NCI-H82 (cell line): ENCODE results near the gene ADGRL1.
"Not testable (repeated sequence)": the region's sequence is repeated elsewhere in the genome, so short reads cannot be mapped to it uniquely, and the experiment has no call there.

Experiments
- DNase-seq: peaks from one replicate; lab custom pipeline; 2025; lab: John Stamatoyannopoulos, UW

The ADGRL1 gene

DNA sequence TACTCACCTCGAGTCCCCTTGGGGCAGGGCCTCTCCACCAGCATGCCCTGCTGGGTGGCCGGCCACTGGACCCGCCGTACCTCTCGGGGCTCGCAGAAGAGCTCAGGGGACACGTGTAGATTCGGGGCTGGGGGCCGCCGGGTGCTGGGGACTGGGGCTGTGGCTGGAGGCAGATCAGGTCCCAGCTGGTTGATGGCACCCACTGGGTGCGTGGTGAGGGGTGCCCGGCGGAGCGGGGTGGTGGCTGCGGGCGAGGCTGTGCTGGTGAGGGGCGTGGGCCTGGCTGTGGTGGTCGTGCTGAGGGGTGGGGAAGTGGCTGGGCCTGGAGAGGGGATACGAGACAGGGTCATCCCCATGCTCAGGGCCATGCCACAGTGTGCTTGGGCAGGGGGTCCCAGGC lies 44.7 kb downstream of the ADGRL1 start:
- DNase-seq: no peak

- no peak for DNase-seq
Observed at GRCh38 chr19:14160017-14160703, 45.8 kb downstream of the ADGRL1 start.

GRCh38 chr19:14159059-14159458 lies 46.9 kb downstream of the ADGRL1 start:
- DNase-seq: no peak

DNA sequence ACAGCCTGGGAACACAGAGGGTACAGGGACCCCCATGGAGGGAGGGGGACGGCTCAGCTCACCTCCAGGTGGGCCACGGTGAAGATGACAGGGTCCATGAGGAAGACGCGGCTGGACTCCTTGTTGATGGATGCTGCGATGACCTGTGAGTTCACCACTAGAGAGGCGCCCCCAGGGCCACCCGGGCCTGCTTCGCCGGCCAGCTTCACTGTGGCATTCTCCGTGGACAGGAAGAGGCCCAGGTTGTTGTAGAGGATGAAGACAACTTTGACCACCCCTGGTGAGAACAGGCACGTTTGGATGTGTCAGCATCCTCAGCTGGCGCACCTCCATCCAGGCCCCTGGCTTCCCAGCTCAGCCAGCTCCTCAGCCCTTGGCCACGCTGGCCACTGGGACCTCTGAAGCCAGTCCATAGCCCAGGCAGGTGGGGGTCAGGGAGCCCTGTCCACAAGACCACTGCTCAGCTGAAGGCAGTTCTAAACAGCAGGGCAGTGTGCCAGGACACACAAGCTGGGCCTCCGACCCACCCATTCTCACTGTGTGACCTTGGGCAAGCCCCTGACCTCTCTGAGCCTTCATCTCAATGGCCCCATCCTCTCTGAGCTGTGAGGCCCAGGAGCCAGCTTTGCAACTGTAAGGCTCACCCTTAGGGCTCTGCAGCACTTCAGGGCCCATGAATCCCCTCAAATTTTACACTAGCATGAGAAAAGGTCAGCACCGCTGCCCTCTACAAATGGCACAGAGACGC lies 47.5 kb downstream of the ADGRL1 start:
- no peak for DNase-seq

GRCh38 chr19:14156971-14157717 lies 48.8 kb downstream of the ADGRL1 start:
- DNase-seq: no peak

DNA sequence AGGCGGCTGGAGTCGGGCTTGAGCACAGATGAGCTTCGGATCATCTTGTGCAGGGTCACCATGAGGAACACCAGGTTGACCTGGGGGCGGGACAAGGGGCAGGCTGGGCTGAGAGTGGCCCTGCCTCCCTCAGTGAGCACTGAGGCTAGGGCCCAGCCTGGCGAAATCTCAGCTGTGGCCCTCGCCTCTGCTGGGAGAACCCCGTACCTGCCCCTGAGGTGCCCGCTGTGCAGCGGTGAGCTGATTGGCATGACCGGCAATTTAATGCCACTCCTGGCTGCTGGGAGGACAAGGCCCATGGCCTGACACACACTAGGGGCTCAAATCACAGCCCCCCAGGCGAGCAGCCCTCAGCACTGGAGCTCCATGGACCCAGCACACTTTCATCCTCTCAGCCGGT lies 49.8 kb downstream of the ADGRL1 start:
- DNase-seq: no peak

DNA sequence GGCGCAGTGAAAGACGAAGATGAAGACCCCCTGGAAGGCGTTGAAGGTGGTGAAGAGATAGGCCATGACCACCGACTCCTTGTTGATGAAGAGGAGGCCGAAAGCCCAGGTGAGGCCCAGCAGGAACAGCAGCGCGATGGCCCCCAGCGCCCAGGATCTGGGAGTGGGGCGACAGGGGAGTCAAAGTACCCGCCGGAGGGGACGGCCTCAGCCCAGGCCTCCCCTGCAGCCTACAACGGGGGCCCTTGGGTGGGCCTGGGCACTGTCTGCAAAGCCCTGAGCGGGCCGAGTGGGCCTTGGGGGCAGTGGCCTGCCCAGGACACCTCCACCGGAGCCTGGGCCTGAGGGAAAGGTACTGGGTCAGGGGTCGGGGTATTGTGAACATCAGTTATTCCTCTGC lies 50.6 kb downstream of the ADGRL1 start:
- DNase-seq: no peak

GRCh38 chr19:14152713-14153112 lies 53.3 kb downstream of the ADGRL1 start:
- DNase-seq: no peak

- no peak for DNase-seq
Observed at GRCh38 chr19:14150770-14151661, 55.0 kb downstream of the ADGRL1 start.

DNA sequence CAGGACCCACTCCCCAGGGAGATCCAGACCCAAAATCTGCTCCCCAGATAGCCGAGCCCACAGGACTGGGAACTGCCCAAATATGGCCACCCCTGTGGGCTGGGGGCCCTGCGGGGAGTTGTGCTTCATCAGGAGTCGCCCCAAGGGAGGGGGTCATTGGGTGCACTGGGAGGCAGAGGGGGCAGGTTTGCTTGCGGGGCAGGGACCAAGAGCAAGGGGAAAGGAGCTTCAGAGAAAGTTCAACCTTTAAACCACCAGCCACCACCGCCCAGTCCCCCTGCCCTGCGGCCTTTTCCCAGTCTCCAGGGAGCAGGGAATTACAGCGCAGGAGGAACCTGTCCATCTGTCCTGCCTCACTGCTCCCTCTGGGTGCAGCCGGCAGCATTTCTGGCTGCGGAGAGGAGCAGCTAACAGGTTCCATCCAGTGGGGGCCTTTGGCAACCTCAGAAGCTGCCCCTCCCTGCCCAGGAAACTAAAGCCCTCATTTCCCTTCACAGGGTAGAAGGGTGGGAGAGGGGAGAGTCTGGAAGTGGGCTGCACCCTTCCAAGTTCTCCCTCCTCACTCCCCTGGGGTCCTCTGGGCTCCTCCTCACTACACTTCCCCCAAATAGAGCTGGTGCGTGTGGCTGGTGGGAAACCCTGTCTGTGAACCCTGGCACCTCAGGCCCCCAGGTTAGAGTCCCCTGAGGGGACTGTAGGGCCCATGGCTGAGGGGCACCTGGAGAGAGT lies 55.8 kb downstream of the ADGRL1 start:
- DNase-seq: peak; percentile 86

- no peak for DNase-seq
Observed at GRCh38 chr19:14149509-14149994, 56.4 kb downstream of the ADGRL1 start.

- DNase-seq: no peak
Observed at GRCh38 chr19:14148751-14149410, 57.1 kb downstream of the ADGRL1 start.

DNA sequence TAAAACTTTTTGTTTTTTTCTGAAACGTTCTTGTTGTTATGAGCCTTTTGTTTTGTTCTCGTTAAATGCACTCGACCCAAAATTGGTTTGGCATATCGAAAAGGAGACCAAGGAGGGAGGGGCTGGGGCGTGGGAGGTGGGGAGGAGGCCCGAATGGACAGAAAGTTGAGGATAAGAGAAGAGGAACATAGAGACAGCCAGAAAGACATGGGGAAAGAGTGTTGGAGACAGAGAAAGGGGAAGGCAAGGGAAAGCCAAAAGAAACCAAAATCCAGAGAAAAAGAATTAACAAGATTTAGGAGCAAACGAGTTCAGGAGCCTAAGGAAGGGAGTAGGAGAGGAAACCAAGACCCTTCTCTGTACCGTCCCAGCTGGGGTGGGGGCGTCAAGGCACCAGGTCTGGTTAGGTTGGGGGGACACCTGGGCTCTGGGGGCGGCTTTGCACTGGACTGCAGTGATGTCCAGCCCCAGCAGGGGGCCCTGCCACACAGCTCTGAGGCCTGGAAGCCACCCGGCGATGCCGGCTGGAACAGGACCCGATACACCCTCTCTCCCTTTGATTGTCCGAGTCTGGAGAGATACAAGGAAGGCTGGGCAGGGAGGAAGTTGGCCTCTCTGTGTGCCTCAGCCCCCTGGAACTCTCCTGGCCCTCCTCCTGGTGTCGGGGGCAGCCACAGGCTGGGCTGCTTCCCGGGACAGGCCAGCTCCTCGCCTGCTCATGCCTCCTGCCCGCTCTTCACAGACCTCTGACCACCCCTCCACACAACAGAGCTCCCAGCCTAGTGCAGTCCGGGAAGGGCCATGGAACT lies 58.0 kb downstream of the ADGRL1 start:
- DNase-seq: peak; percentile 80

- DNase-seq: no peak
Observed at GRCh38 chr19:14146789-14147216, 59.2 kb downstream of the ADGRL1 start.

- not testable (repeated sequence) for DNase-seq
Observed at GRCh38 chr19:14146169-14146568, 59.8 kb downstream of the ADGRL1 start.

DNA sequence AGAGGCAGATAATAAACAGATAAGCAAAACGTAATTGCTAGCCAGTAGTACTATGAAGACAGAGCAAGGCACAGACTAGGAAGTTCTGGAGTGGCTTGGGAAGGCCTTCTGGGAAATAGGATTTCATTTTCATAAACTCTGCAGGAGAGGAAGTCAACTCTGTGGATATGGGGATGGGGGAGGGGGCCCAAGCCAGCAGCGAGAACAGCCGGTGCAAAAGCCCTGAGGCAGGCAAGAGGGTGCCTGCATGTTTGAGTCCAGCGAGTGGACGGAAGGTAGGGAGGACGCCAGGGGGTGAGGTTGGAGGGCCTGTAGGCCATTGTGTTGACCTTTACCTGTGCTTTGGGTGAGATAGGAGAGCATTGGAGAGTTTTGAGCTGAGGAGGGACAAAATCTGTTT lies 60.6 kb downstream of the ADGRL1 start:
- DNase-seq: no peak

DNA sequence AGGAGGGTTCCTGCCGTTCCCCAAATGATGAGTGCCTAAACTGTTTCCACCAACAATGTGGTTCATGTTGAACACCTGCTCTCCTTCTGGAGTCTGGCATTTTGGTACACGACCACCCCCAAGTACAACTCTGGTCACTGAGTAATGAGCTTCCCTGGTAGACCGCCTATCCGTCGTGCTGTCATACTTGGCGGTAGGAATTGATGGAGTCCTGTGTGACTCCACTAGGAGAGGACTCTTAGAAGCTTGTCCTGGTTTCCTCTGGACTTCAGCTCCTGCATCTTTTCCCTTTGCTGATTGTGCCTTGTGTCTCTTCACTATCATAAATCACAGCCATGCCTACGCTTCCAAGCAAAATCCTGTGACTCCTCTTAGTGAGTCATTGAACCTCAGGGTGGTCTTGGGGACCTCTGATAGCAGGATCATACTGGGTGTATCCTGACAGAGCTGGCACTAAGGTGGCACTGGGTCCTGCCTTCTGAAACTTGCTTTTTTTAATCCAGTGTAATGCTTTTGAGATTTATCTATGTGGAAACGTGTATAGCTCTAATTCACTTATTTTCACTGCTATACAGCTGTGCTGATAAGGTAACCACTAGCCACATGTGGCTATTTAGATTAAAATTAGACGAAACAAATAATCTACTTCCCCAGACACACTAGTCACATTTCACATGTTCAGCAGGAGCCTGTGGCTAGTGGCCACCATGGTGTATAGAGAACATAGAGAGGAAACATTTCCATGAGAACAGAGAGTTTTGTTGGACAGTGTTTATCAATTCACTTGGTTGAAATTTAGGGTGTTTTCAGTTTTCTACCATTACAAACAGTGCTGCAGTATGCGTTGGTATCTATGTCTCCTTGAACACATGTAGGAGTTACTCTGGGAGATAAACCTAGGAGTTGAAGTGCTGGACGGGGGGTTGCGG lies 63.4 kb downstream of the ADGRL1 start:
- DNase-seq: no peak

GRCh38 chr19:14141041-14141440 lies 64.9 kb downstream of the ADGRL1 start:
- no peak for DNase-seq
